ENCODE measurements around the gene POU2AF3.

Gene POU2AF3

GRCh38 chr11:111305162-111305802 lies 6.9 kb downstream of the POU2AF3 start:
- DNase-seq (ENCODE audit: low spot score): no peak
- in situ Hi-C loops (cut with MboI; ENCODE audit: low sequenced_read_pairs, unreplicated experiment): no loop called here
- no peak for TF ChIP-seq CTCF (IDR thresholded peaks at IDR 0.05; ENCODE audit: borderline replicate concordance, control extremely low read depth, extremely low read depth, insufficient read depth, missing control alignments)

- in situ Hi-C loops (cut with MboI; ENCODE audit: low sequenced_read_pairs, unreplicated experiment): no loop called here
- DNase-seq (ENCODE audit: low spot score): no peak
- TF ChIP-seq CTCF (IDR thresholded peaks at IDR 0.05; ENCODE audit: borderline replicate concordance, control extremely low read depth, extremely low read depth, insufficient read depth, missing control alignments): no peak
Observed at GRCh38 chr11:111305876-111306275, 7.5 kb downstream of the POU2AF3 start.

GRCh38 chr11:111306321-111306720 lies 8.0 kb downstream of the POU2AF3 start:
- no peak for DNase-seq (ENCODE audit: low spot score)
- TF ChIP-seq CTCF (IDR thresholded peaks at IDR 0.05; ENCODE audit: borderline replicate concordance, control extremely low read depth, extremely low read depth, insufficient read depth, missing control alignments): no peak
- in situ Hi-C loops (cut with MboI; ENCODE audit: low sequenced_read_pairs, unreplicated experiment): no loop called here

DNA sequence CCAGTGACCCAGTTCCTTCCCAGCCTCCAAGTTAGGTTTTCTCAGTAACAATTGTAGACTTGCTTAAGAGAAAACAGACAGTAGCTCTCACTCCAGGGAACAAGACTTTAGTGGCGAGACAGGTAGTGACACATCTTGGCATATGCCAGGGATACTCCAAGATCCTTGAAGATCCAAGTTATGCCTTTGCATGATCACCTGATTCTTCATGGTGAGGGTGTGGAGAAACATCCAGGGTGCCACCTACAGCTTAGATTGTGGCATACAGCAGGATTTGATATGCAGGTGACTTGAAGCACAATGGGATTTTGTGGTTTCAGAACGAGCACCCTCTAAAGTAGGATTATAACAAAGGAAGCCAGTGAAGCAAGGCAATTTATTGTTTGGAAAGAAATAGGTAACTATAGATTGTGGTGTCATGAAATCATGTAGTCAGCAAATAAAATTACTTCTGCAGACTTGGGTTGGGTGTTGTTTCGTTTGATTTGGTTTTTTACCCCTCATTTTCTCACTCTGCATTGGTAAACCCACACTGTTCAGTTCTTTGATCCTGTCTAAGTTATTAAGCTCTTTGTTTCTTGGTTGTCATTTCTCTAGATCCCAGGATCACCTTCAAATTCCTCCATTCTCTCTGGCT lies 9.2 kb downstream of the POU2AF3 start:
- in situ Hi-C loops (cut with MboI; ENCODE audit: low sequenced_read_pairs, unreplicated experiment): no loop called here
- DNase-seq (ENCODE audit: low spot score): no peak
- TF ChIP-seq CTCF (IDR thresholded peaks at IDR 0.05; ENCODE audit: borderline replicate concordance, control extremely low read depth, extremely low read depth, insufficient read depth, missing control alignments): no peak

DNA sequence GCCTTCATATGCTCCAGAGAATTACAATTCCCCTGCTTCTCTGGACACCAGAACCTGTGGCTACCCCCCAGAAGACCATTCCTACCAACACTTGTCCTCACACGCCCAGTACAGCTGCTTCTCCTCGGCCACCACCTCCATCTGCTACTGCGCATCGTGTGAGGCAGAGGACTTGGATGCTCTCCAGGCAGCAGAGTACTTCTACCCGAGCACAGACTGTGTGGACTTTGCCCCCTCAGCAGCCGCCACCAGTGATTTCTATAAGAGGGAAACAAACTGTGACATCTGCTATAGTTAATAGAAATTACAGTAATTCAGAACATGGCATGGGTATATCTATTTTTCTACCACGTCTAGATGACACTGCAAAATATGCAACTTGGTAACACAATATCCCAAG lies 9.8 kb downstream of the POU2AF3 start:
- DNase-seq (ENCODE audit: low spot score): no peak
- in situ Hi-C loops (cut with MboI; ENCODE audit: low sequenced_read_pairs, unreplicated experiment): no loop called here
- TF ChIP-seq CTCF (IDR thresholded peaks at IDR 0.05; ENCODE audit: borderline replicate concordance, control extremely low read depth, extremely low read depth, insufficient read depth, missing control alignments): no peak

GRCh38 chr11:111309215-111309915 lies 11.0 kb downstream of the POU2AF3 start:
- DNase-seq (ENCODE audit: low spot score): no peak

More at GRCh38 chr11:111309215-111309915, 11.0 kb downstream of the POU2AF3 start:
- in situ Hi-C loops (cut with MboI; ENCODE audit: low sequenced_read_pairs, unreplicated experiment): no loop called here
- TF ChIP-seq CTCF (IDR thresholded peaks at IDR 0.05; ENCODE audit: borderline replicate concordance, control extremely low read depth, extremely low read depth, insufficient read depth, missing control alignments): no peak
